Nephron (organoid): ENCODE measurements around the gene CABLES1.
"Not testable (repeated sequence)": the region's sequence is repeated elsewhere in the genome, so short reads cannot be mapped to it uniquely, and the experiment has no call there.

Source experiments
- H3K27ac Mint-ChIP-seq, 3 experiments: 2 replicates each; pipeline ENCODE4 v1.8.0; 2020; ENCODE audit warnings: mixed read lengths in 3 of 3, mild to moderate bottlenecking in 2 of 3, moderate library complexity in 1 of 3
- H3K27me3 Mint-ChIP-seq: 2 replicates; pipeline ENCODE4 v1.8.0; 2021; ENCODE audit warnings: low read depth, mild to moderate bottlenecking, moderate library complexity, mixed read lengths
- H3K36me3 Mint-ChIP-seq: 2 replicates; pipeline ENCODE4 v1.8.0; 2020; ENCODE audit warnings: low read depth, mixed read lengths
- H3K4me1 Mint-ChIP-seq: 2 replicates; pipeline ENCODE4 v1.8.0; 2020; ENCODE audit warnings: mixed read lengths
- H3K4me3 Mint-ChIP-seq, 3 experiments: 2 replicates each; pipeline ENCODE4 v1.8.0; 2020; ENCODE audit warnings: mild to moderate bottlenecking in 3 of 3, mixed read lengths in 3 of 3, moderate library complexity in 2 of 3
- H3K9me3 Mint-ChIP-seq: 2 replicates; pipeline ENCODE4 v1.8.0; 2020; ENCODE audit warnings: mixed read lengths
- TF ChIP-seq, protein P1 (sequence below), 3 experiments: fragments of 200-600 bp; sonication (generic); IDR thresholded peaks; one replicate each; pipeline ENCODE4 v1.5.0; 2021; ENCODE audit warnings: antibody characterized with exemption in 3 of 3; ENCODE audit not compliant: unreplicated experiment in 3 of 3

Gene CABLES1

DNA sequence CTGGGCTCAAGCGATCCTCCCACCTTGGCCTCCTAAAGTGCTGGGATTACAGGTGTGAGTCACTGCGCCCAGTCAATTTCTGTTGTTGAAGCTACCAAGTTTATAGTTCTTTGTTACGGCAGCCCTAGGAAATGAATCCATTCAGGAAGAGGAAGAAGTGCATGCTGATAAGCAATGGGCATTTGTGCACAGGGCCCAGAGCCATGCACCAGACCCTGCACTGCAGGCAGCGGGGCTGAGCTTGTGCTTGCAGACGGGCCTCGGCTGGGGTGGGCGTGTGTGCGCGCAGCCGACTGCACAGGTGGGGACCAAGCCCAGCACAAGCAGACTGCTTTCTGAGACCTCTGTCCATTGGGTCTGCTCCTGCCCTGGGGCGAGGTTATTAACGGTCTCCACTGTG, 144.6 kb downstream of the CABLES1 start:
- Mint-ChIP-seq H3K36me3 (peaks cover 11% of the 10 kb centered on the region), H3K4me1 (peaks cover 15% of the 10 kb centered on the region), H3K27me3 (no peaks in the 10 kb centered on the region), H3K9me3 (peaks cover 6% of the 10 kb centered on the region), H3K4me3 (no peak overlapping the region), H3K27ac (no peak overlapping the region)
- TF ChIP-seq, protein P1, sequence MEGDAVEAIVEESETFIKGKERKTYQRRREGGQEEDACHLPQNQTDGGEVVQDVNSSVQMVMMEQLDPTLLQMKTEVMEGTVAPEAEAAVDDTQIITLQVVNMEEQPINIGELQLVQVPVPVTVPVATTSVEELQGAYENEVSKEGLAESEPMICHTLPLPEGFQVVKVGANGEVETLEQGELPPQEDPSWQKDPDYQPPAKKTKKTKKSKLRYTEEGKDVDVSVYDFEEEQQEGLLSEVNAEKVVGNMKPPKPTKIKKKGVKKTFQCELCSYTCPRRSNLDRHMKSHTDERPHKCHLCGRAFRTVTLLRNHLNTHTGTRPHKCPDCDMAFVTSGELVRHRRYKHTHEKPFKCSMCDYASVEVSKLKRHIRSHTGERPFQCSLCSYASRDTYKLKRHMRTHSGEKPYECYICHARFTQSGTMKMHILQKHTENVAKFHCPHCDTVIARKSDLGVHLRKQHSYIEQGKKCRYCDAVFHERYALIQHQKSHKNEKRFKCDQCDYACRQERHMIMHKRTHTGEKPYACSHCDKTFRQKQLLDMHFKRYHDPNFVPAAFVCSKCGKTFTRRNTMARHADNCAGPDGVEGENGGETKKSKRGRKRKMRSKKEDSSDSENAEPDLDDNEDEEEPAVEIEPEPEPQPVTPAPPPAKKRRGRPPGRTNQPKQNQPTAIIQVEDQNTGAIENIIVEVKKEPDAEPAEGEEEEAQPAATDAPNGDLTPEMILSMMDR (IDR thresholded peaks at IDR 0.05; ENCODE audit: unreplicated experiment in 3 of 3): no peak

DNA sequence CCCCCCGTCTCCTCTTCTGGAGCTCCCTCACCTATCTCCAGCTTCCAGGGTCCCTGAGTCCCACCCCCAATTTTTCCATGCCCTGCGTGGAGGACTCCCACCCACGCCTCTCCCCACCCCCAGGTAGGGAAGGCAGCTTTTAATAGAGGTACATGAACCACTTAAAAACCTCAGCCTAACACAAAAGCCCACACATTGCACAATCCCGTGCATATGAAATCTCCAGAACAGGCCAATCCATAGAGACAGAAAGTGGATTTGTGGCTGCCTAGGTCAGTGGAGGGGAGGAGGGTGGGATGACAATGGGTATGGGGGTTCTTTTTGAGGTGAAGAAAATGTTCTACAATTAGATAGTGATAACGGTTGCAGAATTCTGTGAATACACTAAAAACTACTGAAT, 145.6 kb downstream of the CABLES1 start:
- Mint-ChIP-seq H3K4me1 (peaks cover 7% of the 10 kb centered on the region), H3K27ac (no peak overlapping the region), H3K36me3 (peaks cover 11% of the 10 kb centered on the region), H3K9me3 (peaks cover 6% of the 10 kb centered on the region), H3K27me3 (no peaks in the 10 kb centered on the region), H3K4me3 (no peak overlapping the region)
- TF ChIP-seq, protein P1 (IDR thresholded peaks at IDR 0.05; ENCODE audit: unreplicated experiment in 3 of 3): no peak

DNA sequence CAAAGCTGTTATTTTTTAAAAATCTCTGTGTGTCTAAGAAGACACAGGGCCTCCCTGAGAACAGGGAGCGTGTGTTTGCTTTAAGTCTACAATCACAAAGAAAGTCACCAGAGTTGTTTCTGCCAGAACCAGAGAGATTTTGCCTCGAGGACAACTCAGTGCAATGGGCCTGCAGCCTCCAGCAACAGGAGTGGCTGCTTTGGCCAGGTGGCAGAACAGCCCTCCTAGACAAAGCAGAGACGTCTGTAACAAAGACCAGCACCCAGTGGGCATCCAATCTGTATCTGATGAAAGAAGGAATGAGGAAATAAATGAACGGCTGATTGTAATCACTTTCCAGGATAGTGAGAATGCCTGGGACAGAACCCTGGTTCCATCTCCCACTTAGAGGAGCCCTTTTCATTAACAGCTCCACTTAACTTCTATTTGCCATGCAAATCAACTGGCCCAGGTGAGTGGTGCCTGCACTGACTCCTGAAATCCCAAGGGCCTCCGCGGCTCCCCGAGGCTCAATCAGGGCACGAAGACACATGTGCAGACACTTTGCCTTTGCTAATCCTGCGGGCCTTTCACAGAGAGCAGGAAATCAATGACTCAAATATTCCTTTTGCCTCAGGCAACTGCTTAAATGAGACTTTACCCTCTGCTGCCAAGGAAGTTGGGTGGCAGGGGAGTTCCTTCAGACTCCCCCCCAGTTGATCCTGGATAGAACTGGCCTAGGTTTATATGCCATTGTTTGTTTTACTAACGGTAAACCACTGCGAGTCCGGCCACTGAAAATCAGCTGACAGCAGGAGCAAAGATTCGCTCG, 146.5 kb downstream of the CABLES1 start:
- Mint-ChIP-seq H3K27ac (no peak overlapping the region), H3K4me1 (peaks cover 2% of the 10 kb centered on the region), H3K4me3 (no peak overlapping the region), H3K9me3 (peaks cover 6% of the 10 kb centered on the region), H3K36me3 (peaks cover 11% of the 10 kb centered on the region), H3K27me3 (no peaks in the 10 kb centered on the region)
- TF ChIP-seq, protein P1 (IDR thresholded peaks at IDR 0.05; ENCODE audit: unreplicated experiment in 3 of 3): no peak

DNA sequence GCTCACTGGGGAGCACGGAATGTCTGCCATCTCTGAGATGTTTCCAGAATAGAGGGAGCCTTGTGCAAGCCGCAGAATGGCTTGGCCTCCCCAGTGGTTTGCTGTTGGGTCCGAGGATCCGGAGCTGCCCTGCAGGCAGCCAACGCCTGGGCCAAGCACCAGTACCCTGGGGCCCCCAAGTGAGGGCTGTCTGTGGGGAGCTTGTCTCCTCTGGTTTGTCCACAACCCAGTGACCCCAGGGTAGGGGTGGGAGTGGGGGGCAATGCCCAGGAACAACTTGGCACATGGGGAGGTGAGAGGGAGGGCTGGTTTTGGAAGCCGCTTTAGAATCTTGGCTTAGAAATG, 147.1 kb downstream of the CABLES1 start:
- no peak overlapping the region for H3K27ac Mint-ChIP-seq
- TF ChIP-seq, protein P1 (IDR thresholded peaks at IDR 0.05; ENCODE audit: unreplicated experiment in 3 of 3): no peak
- H3K4me1 Mint-ChIP-seq: no peaks in the 10 kb centered on the region
- H3K36me3 Mint-ChIP-seq: peaks cover 8% of the 10 kb centered on the region
- peaks cover 3% of the 10 kb centered on the region for H3K9me3 Mint-ChIP-seq
- H3K27me3 Mint-ChIP-seq: no peaks in the 10 kb centered on the region
- no peak overlapping the region for H3K4me3 Mint-ChIP-seq

- Mint-ChIP-seq H3K4me3 (no peak overlapping the region), H3K9me3 (no peaks in the 10 kb centered on the region), H3K27ac (no peak overlapping the region), H3K27me3 (no peaks in the 10 kb centered on the region), H3K4me1 (no peaks in the 10 kb centered on the region), H3K36me3 (no peaks in the 10 kb centered on the region)
- TF ChIP-seq, protein P1 (IDR thresholded peaks at IDR 0.05; ENCODE audit: unreplicated experiment in 3 of 3): no peak
Measured at GRCh38 chr18:23283916-23284430, 148.7 kb downstream of the CABLES1 start.

DNA sequence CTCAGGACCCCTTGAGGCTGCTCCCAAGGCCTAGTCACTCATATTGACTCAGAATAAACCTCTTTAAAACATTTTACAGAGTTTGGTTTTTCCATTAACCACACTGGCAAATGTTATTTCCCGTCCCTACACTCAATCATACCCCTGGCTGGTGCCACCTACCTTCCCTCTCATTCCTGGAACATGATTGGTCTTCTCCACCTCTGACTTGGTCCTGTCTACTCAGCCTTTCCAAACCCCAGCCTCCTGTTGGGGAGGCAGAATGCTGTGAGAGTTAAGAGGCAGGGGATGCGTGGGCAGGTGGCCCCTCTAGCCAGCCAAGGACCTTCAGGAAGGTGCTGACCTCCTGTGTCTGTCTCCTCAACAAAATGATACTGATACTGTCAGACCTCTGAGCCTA, 149.3 kb downstream of the CABLES1 start:
- Mint-ChIP-seq H3K27ac (no peak overlapping the region), H3K9me3 (no peaks in the 10 kb centered on the region), H3K27me3 (no peaks in the 10 kb centered on the region), H3K4me1 (no peaks in the 10 kb centered on the region), H3K4me3 (no peak overlapping the region), H3K36me3 (no peaks in the 10 kb centered on the region)
- TF ChIP-seq, protein P1 (IDR thresholded peaks at IDR 0.05; ENCODE audit: unreplicated experiment in 3 of 3): no peak

DNA sequence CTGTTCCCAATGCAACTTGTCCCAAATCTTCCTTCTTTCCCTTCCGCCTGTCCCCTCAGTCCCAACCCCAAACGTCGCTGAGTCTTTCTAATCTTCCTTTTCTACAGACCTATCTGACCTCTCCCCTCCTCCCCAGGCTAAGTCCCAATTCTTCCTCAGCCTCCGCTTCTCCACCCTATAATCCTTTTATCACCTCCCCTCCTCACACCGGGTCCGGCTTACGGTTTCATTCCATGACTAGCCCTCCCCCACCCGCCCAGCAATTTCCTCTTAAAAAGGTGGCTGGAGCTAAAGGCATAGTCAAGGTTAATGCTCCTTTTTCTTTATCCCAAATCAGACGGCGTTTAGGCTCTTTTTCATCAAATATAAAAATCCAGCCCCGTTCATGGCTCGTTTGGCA, 150.3 kb downstream of the CABLES1 start:
- H3K36me3 Mint-ChIP-seq, H3K27ac Mint-ChIP-seq, H3K27me3 Mint-ChIP-seq, H3K4me3 Mint-ChIP-seq, H3K4me1 Mint-ChIP-seq, H3K9me3 Mint-ChIP-seq: not testable (repeated sequence)
